Heart right ventricle (tissue), 16 donors: ENCODE measurements around the gene PLSCR1. TPM values are rescaled to one million over a fixed set of nuclear protein-coding genes. Genes with fewer than 3 reads are reported as not detected.

ENCODE experiments used
- ATAC-seq, 8 donors: fragments of 200-7000 bp; cut with Tn5 transposase; one replicate each; pipeline ENCODE4 v1.9.1; 2020; ENCODE audit warnings: mild to moderate bottlenecking in 8 of 8, moderate library complexity in 8 of 8, moderate number of reproducible peaks in 1 of 8
- DNase-seq, 2 donors: peaks; one replicate each; pipeline ENCODE4 v3.0.0-alpha.2; 2020
- H3K27ac ChIP-seq, 10 donors: fragments of 200-600 bp; sonication (generic) in 2 of 10; one replicate each; pipeline versions ENCODE4 v1.5.0 to v1.8.0; 2020 to 2022; ENCODE audit warnings: mild to moderate bottlenecking in 3 of 10
- H3K27me3 ChIP-seq, 7 donors: fragments of 200-600 bp; one replicate each; pipeline ENCODE4 v1.8.0; 2021 to 2022; ENCODE audit warnings: mild to moderate bottlenecking in 2 of 7
- H3K36me3 ChIP-seq, 9 donors: fragments of 200-600 bp; sonication (generic) in 1 of 9; one replicate each; pipeline versions ENCODE4 v1.5.0 to v1.8.0; 2020 to 2022; ENCODE audit warnings: mild to moderate bottlenecking in 2 of 9
- H3K4me1 ChIP-seq, 9 donors: fragments of 200-600 bp; sonication (generic) in 1 of 9; one replicate each; pipeline versions ENCODE4 v1.5.0 to v1.8.0; 2020 to 2022; ENCODE audit warnings: mild to moderate bottlenecking in 4 of 9
- H3K4me3 ChIP-seq, 10 donors: fragments of 200-600 bp; sonication (generic) in 2 of 10; one replicate each; pipeline versions ENCODE4 v1.5.0 to v1.8.0; 2020 to 2022; ENCODE audit warnings: mild to moderate bottlenecking in 7 of 10, moderate library complexity in 2 of 10
- H3K9me3 ChIP-seq, 11 donors: fragments of 200-600 bp in 10 of 11; sonication (generic) in 2 of 11; one replicate each; pipeline versions ENCODE4 v1.5.0 to v1.8.0; 2013 to 2022; ENCODE audit warnings: mild to moderate bottlenecking in 2 of 11, control low read depth in 1 of 11, moderate library complexity in 1 of 11
- CTCF ChIP-seq, 9 donors: fragments of 200-600 bp; sonication (generic) in 2 of 9; IDR thresholded peaks; one replicate each; pipeline versions ENCODE4 v1.5.0 to v1.8.0; 2021 to 2022; ENCODE audit warnings: antibody characterized with exemption in 9 of 9, mild to moderate bottlenecking in 5 of 9, moderate library complexity in 1 of 9
- WGBS, 2 donors: extraction: QIAGEN DNeasy Blood & Tissue Kit; methylation state at CpG; one replicate each; pipeline ENCODE4 v1.1.7; 2013; ENCODE audit warnings: inconsistent platforms in 1 of 2; 5-methylcytosine and 5-hydroxymethylcytosine counted together
- intact Hi-C, 10 donors: fragments of 100-400 bp; cut with DNase I; formaldehyde crosslinking; loops; one replicate each; pipeline versions ENCODE4 v1.11.1 to v1.14.2; 2022
- polyA plus RNA-seq, 2 donors: library from polyadenylated mRNA; stranded (reverse); fragments of 200-250 nt; gene quantifications; one replicate each; pipeline ENCODE4 v1.2.3, GENCODE V29; 2013
- total RNA-seq, 10 donors: library from RNA; stranded (reverse); fragmentation: NEBNext Ultra II Directional in 3 of 10; extraction: Animal tissue kit (Norgen Biotek cat#: 25700) in 3 of 10; gene quantifications; one replicate each; pipeline versions ENCODE4 v1.2.1 to v1.2.4, GENCODE V29; 2021 to 2023
- donor health status: Arrhythmogenic right ventricular cardiomyopathy.
- donor health status: ischemic (EF 13 %, LVEDD 7.1; RV severe dilation, severe dysfunction).
- donor health status: healthy with polysubstance abuse.
- donor health status: DM: no; HTN: yes; CAD: no.
- donor health status: DM: no; HTN: no; CAD: no.
- donor health status: ischemic (EF 25% LVEDD 6.9; RV normal size, moderate dysfunction).
- donor health status: ischemic (EF 25% LVEDD 5.7; RV mildly dilated, moderate dysfunction).
- donor health status: healthy.
- donor health status: DM: yes; HTN: yes; CAD: no.
- donor health status: Ischemic cardiomyopathy.
- donor health status: ischemic (EF 35%, LVEDD 5.7; RV mildly dilated, moderate dysfunction).
- donor health status: nonischemic (EF 11% LVEDD 7.7; RV severe dilation, severe dysfunction).
- donor health status: DM: yes; HTN: yes; CAD: no.
- donor health status: PGD.
- donor health status: ischemic (EF 29% LVEDD 5.4; RV normal size, mild dysfunction).
- donor health status: nonischemic (EF 23%, LVEDD 6.1; RV moderate dilation, normal function).

PLSCR1 gene
- total and polyA plus RNA-seq, 12 donors: 11.7 to 72.6 (median 20.9) TPM

GRCh38 chr3:146465693-146466465 is 78.5 kb downstream of the PLSCR1 start:
- no peaks in the 10 kb centered on the region for H3K9me3 ChIP-seq
- H3K27ac ChIP-seq: no peak overlapping the region
- 86 to 91% methylated on average over 6 of the region's 6 CpGs for WGBS, 2 donors
- intact Hi-C loops: loop anchor here in 1 of 10 donors (10.0 kb wide), 1 partner anchor 79 kb away; the partner anchor contains the start of gene PLSCR1
- no peak overlapping the region for H3K4me3 ChIP-seq
- H3K36me3 ChIP-seq: no peaks in the 10 kb centered on the region
- ATAC-seq: no peak
- no peak for DNase-seq
- no peak for TF ChIP-seq CTCF (IDR thresholded peaks at IDR 0.05)
- peaks cover 0 to 6% (median 0%) of the 10 kb centered on the region in 7 donors for H3K27me3 ChIP-seq
- peaks cover 0 to 18% (median 9%) of the 10 kb centered on the region in 9 donors for H3K4me1 ChIP-seq

Other genes with a start within 250 kb of the PLSCR1 start
- gene PLSCR2, start 75.0 kb downstream of the PLSCR1 start, total RNA-seq: not detected
- gene PLSCR2, start 75.0 kb downstream of the PLSCR1 start, polyA plus RNA-seq: not detected
- not detected for gene PLSCR5, start 60.7 kb upstream of the PLSCR1 start, total RNA-seq
- not detected for gene PLSCR5, start 60.7 kb upstream of the PLSCR1 start, polyA plus RNA-seq